Skeletal muscle tissue (tissue), 4 donors: ENCODE measurements around the gene SLC25A26. TPM values are rescaled to one million over a fixed set of nuclear protein-coding genes. Genes with fewer than 3 reads are reported as not detected.

Experiments
- H3K27ac ChIP-seq: one replicate; pipeline ENCODE4 v1.7.0; 2013; ENCODE audit warnings: mild to moderate bottlenecking, low read depth, low read length, inconsistent platforms
- H3K27me3 ChIP-seq, 3 donors: one replicate each; pipeline ENCODE4 v1.7.0; 2013; ENCODE audit warnings: low read length in 3 of 3; ENCODE audit not compliant: control insufficient read depth in 3 of 3, insufficient read depth in 3 of 3
- H3K36me3 ChIP-seq, 3 donors: one replicate each; pipeline ENCODE4 v1.7.0; 2013; ENCODE audit warnings: low read length in 3 of 3; ENCODE audit not compliant: control insufficient read depth in 3 of 3, insufficient read depth in 3 of 3
- H3K4me1 ChIP-seq, 3 donors: one replicate each; pipeline ENCODE4 v1.7.0; 2013; ENCODE audit warnings: low read length in 3 of 3, mild to moderate bottlenecking in 3 of 3; ENCODE audit not compliant: control insufficient read depth in 3 of 3, insufficient read depth in 3 of 3
- H3K4me3 ChIP-seq, 3 donors: one replicate each; pipeline ENCODE4 v1.7.0; 2013; ENCODE audit warnings: low read length in 3 of 3
- H3K9ac ChIP-seq, 3 donors: one replicate each; pipeline ENCODE4 v1.7.0; 2013; ENCODE audit warnings: low read length in 3 of 3, mild to moderate bottlenecking in 3 of 3, moderate library complexity in 2 of 3, low read depth in 1 of 3
- H3K9me3 ChIP-seq, 3 donors: one replicate each; pipeline ENCODE4 v1.7.0; 2013; ENCODE audit warnings: low read length in 3 of 3; ENCODE audit not compliant: control insufficient read depth in 3 of 3
- total RNA-seq: library from RNA; depleted of rRNA; stranded (reverse); fragments of >200 nt; gene quantifications from one replicate; pipeline ENCODE4 v1.2.3, GENCODE V29; 2014
- donor health status: Osteomylitis.

Gene SLC25A26
- total RNA-seq, 1 donor from 2014 or later: 30.8 TPM

DNA sequence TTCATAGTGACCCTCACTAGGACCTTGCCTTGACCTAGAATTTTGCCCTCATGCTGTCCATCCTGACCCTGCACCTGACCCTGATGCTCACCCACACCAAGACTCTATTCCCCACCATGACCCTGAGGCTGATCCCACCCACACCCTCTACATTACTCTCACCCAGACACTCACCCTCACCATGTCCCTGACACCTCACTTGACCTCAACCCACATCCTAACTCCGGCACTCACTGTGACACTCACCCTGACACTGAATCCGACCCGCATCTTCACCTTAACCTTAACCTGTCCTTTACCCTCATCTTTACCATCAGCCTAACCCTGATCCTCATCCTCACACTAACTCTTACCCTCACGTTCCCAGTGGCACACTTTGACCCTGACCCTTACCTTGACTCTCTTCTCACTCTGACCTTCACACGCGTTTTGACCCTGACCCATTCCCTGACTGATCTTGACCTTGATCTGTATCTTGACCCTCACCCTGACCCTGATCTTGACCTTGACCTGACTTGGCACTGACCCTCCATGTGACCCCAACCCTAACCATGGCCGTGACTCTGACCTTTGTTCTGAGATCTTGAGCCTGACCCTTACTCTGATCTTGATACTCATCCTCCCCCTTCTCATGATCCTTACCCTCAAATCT lies 22.2 kb upstream of the SLC25A26 start:
- H3K27me3 ChIP-seq: peaks cover 0 to 4% (median 0%) of the 10 kb centered on the region in 3 donors
- no peak overlapping the region for H3K4me3 ChIP-seq
- H3K9ac ChIP-seq: no peak overlapping the region
- H3K27ac ChIP-seq: no peak overlapping the region
- H3K4me1 ChIP-seq: peaks cover 3 to 7% (median 4%) of the 10 kb centered on the region in 3 donors
- no peaks in the 10 kb centered on the region for H3K36me3 ChIP-seq
- H3K9me3 ChIP-seq: no peaks in the 10 kb centered on the region

- H3K4me3 ChIP-seq: no peak overlapping the region
- H3K27me3 ChIP-seq: peaks cover 0 to 4% (median 0%) of the 10 kb centered on the region in 3 donors
- no peak overlapping the region for H3K9ac ChIP-seq
- H3K27ac ChIP-seq: no peak overlapping the region
- no peaks in the 10 kb centered on the region for H3K9me3 ChIP-seq
- H3K36me3 ChIP-seq: no peaks in the 10 kb centered on the region
- H3K4me1 ChIP-seq: peaks cover 3 to 7% (median 4%) of the 10 kb centered on the region in 3 donors
Observed at GRCh38 chr3:66199089-66199473, 21.7 kb upstream of the SLC25A26 start.

- Histone ChIP-seq H3K9me3 (no peaks in the 10 kb centered on the region), H3K4me1 (peaks cover 2 to 4% (median 2%) of the 10 kb centered on the region in 3 donors)
Observed at GRCh38 chr3:66200147-66200546, 20.7 kb upstream of the SLC25A26 start.

DNA sequence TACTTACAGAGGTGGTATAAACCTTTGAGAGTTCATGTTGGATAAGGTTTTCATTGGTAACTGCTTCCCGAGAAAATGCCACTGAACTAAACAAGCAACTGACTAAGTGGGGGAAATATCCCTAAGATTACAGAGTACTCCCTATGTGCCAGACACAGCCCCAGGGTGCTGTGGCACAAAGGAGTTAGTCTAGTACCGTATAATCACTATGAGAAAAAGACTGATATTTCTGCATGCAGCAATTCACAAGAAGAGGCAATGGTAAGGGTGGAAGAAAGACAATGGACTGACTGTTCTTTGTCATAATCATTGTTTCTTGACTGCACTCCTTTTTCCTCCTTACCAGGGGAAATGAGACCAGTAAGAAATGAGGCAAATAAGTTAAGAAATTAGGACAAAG lies 20.0 kb upstream of the SLC25A26 start:
- Histone ChIP-seq H3K9me3 (no peaks in the 10 kb centered on the region), H3K4me3 (no peak overlapping the region), H3K27ac (no peak overlapping the region), H3K4me1 (no peaks in the 10 kb centered on the region), H3K9ac (no peak overlapping the region), H3K36me3 (no peaks in the 10 kb centered on the region), H3K27me3 (no peaks in the 10 kb centered on the region)

More at GRCh38 chr3:66200147-66200546, 20.7 kb upstream of the SLC25A26 start:
- Histone ChIP-seq H3K27me3 (no peaks in the 10 kb centered on the region), H3K36me3 (no peaks in the 10 kb centered on the region), H3K4me3 (no peak overlapping the region), H3K9ac (no peak overlapping the region), H3K27ac (no peak overlapping the region)

- Histone ChIP-seq H3K9ac (no peak overlapping the region), H3K4me3 (no peak overlapping the region), H3K36me3 (no peaks in the 10 kb centered on the region), H3K27me3 (peaks cover 0 to 4% (median 0%) of the 10 kb centered on the region in 3 donors), H3K4me1 (no peaks in the 10 kb centered on the region), H3K9me3 (no peaks in the 10 kb centered on the region), H3K27ac (no peak overlapping the region)
Observed at GRCh38 chr3:66203275-66203674, 17.5 kb upstream of the SLC25A26 start.

- Histone ChIP-seq H3K4me1 (no peaks in the 10 kb centered on the region), H3K36me3 (no peaks in the 10 kb centered on the region), H3K9ac (no peak overlapping the region), H3K4me3 (no peak overlapping the region), H3K9me3 (no peaks in the 10 kb centered on the region), H3K27ac (no peak overlapping the region), H3K27me3 (peaks cover 0 to 4% (median 0%) of the 10 kb centered on the region in 3 donors)
Observed at GRCh38 chr3:66206806-66207205, 14.0 kb upstream of the SLC25A26 start.

- H3K27ac ChIP-seq: no peak overlapping the region
- H3K36me3 ChIP-seq: no peaks in the 10 kb centered on the region
- H3K9me3 ChIP-seq: no peaks in the 10 kb centered on the region
- H3K4me1 ChIP-seq: no peaks in the 10 kb centered on the region
- H3K9ac ChIP-seq: no peak overlapping the region
- peaks cover 0 to 4% (median 0%) of the 10 kb centered on the region in 3 donors for H3K27me3 ChIP-seq
- no peak overlapping the region for H3K4me3 ChIP-seq
Observed at GRCh38 chr3:66208189-66208588, 12.6 kb upstream of the SLC25A26 start.

DNA sequence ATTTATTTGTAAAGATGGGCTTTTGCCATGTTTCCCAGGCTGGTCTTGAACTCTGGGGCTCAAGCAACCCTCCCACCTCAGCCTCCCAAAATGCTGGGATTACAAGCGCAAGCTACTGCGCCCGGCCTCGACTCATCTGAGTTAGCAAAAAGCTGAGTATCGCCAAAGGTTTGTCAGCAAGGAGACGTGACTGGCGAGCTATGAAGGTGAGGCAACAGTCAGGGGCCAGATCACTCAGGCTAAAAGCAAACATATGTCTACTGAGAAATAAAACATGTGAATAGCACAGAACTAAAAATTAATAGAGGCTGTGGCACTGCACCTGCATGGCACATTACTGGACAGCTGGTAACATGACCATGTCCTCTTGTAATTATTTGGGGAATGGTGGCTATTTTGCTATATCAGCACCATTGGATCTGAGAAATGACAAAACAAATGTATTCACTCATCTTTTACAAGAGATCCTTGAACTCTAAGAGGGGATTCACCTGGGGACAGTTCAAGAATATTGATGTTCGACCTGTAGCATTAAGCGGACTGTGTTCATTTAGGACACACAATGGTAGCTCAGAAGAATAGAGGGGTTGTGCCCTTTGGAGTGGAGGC lies 10.0 kb upstream of the SLC25A26 start:
- H3K9me3 ChIP-seq: no peaks in the 10 kb centered on the region
- no peak overlapping the region for H3K4me3 ChIP-seq

DNA sequence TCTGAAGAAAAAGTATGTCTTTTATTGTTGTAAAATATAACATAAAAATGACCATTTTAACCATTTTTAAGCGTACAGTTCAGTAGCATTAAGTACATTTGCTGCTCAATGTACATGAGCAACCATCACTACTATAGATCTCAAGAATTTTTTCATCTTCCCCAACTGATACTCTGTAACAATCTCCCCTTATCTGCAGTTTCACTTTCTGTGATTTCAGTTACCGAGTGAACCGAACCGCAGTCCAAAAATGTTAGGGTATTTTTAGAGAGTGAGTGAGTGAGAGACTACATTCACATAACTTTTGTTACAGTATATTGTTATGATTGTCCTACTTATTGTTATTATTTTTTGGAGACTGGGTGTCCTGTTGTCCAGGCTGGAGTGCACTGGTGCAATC lies 9.0 kb upstream of the SLC25A26 start:
- Histone ChIP-seq H3K36me3 (no peaks in the 10 kb centered on the region), H3K27me3 (no peaks in the 10 kb centered on the region)

More for the DNA sequence above, 10.0 kb upstream of the SLC25A26 start:
- H3K36me3 ChIP-seq: no peaks in the 10 kb centered on the region
- no peak overlapping the region for H3K27ac ChIP-seq
- H3K4me1 ChIP-seq: no peaks in the 10 kb centered on the region
- H3K9ac ChIP-seq: no peak overlapping the region
- peaks cover 0 to 4% (median 0%) of the 10 kb centered on the region in 3 donors for H3K27me3 ChIP-seq

GRCh38 chr3:66215106-66215505 lies 5.7 kb upstream of the SLC25A26 start:
- H3K9me3 ChIP-seq: no peaks in the 10 kb centered on the region
- H3K4me3 ChIP-seq: no peak overlapping the region
- H3K9ac ChIP-seq: no peak overlapping the region
- H3K36me3 ChIP-seq: no peaks in the 10 kb centered on the region
- H3K27me3 ChIP-seq: no peaks in the 10 kb centered on the region
- H3K27ac ChIP-seq: no peak overlapping the region
- H3K4me1 ChIP-seq: peaks cover 0 to 2% (median 0%) of the 10 kb centered on the region in 3 donors

More for the DNA sequence above, 9.0 kb upstream of the SLC25A26 start:
- Histone ChIP-seq H3K9ac (no peak overlapping the region), H3K4me1 (no peaks in the 10 kb centered on the region), H3K9me3 (no peaks in the 10 kb centered on the region), H3K27ac (no peak overlapping the region), H3K4me3 (no peak overlapping the region)
